Testis (tissue), 2 donors: ENCODE results near the gene DDN.

Experiments used
- CTCF ChIP-seq, 3 experiments: fragments of 450-650 bp in 2 of 3; fragments of 200-600 bp in 1 of 3; sonication (generic) in 1 of 3; IDR thresholded peaks; one replicate each; pipeline ENCODE4 v1.5.1; 2016 to 2019; ENCODE audit warnings: antibody characterized with exemption in 3 of 3, mild to moderate bottlenecking in 2 of 3, moderate library complexity in 1 of 3
- POLR2A ChIP-seq: fragments of 450-650 bp; IDR thresholded peaks from one replicate; pipeline ENCODE4 v1.6.1; 2017; ENCODE audit warnings: antibody characterized with exemption, mild to moderate bottlenecking, moderate library complexity

GRCh38 chr12:48979602-48980388 is 19.4 kb downstream of the DDN start:
- no peak for TF ChIP-seq CTCF (IDR thresholded peaks at IDR 0.05)
- TF ChIP-seq POLR2A, result no peak
